HepG2 (cell line): ENCODE data around the gene TLCD1. TPM values are rescaled to one million over a fixed set of nuclear protein-coding genes. Genes with fewer than 3 reads are reported as not detected.

Source experiments
- ARID2 ChIP-seq: sonication (generic); formaldehyde crosslinking; IDR thresholded peaks from 2 replicates; pipeline ENCODE4 v1.8.1; 2022; ENCODE audit warnings: mild to moderate bottlenecking, missing genetic modification reagents, borderline replicate concordance
- ATF1 ChIP-seq: IDR thresholded peaks from 2 replicates; pipeline ENCODE4 v1.6.1; 2016; ENCODE audit warnings: mild to moderate bottlenecking, control low read depth
- DNMT3B ChIP-seq: conservative IDR thresholded peaks from 2 replicates; pipeline ENCODE4 v1.6.1; 2016; ENCODE audit warnings: missing biosample characterization, control low read depth
- ELF1 ChIP-seq: sonication (generic); formaldehyde crosslinking; IDR thresholded peaks from 2 replicates; pipeline ENCODE4 v1.4.0; 2020; ENCODE audit warnings: missing genetic modification reagents
- GATAD1 ChIP-seq: IDR thresholded peaks from 2 replicates; pipeline ENCODE4 v1.6.1; 2016; ENCODE audit warnings: missing genetic modification reagents, missing compliant biosample characterization
- GTF3A ChIP-seq: sonication (generic); formaldehyde crosslinking; conservative IDR thresholded peaks from 2 replicates; pipeline ENCODE4 v1.4.0; 2020; ENCODE audit warnings: mild to moderate bottlenecking, missing genetic modification reagents
- KLF12 ChIP-seq: sonication (generic); formaldehyde crosslinking; IDR thresholded peaks from 2 replicates; pipeline ENCODE4 v1.4.0; 2020; ENCODE audit warnings: missing genetic modification reagents, borderline replicate concordance
- MAFG ChIP-seq: sonication (generic); formaldehyde crosslinking; IDR thresholded peaks from 2 replicates; pipeline ENCODE4 v1.5.1; 2020; ENCODE audit warnings: mild to moderate bottlenecking, missing genetic modification reagents
- MIER2 ChIP-seq: IDR thresholded peaks from 2 replicates; pipeline ENCODE4 v1.6.1; 2016; ENCODE audit warnings: missing biosample characterization, missing genetic modification reagents
- TGIF2 ChIP-seq: IDR thresholded peaks from 2 replicates; pipeline ENCODE4 v1.6.1; 2016; ENCODE audit warnings: control low read depth, missing compliant biosample characterization
- ZNF20 ChIP-seq: sonication (generic); formaldehyde crosslinking; IDR thresholded peaks from 2 replicates; pipeline ENCODE4 v1.4.0; 2020; ENCODE audit warnings: mild to moderate bottlenecking, moderate library complexity, missing genetic modification reagents
- ZNF253 ChIP-seq: sonication (generic); formaldehyde crosslinking; IDR thresholded peaks from 2 replicates; pipeline ENCODE4 v1.8.0; 2022; ENCODE audit warnings: mild to moderate bottlenecking, missing genetic modification reagents, borderline replicate concordance
- ZSCAN29 ChIP-seq: sonication (generic); formaldehyde crosslinking; conservative IDR thresholded peaks from 2 replicates; pipeline ENCODE4 v1.4.0; 2020; ENCODE audit warnings: mild to moderate bottlenecking, missing genetic modification reagents
- polyA plus RNA-seq, 8 experiments: library from polyadenylated mRNA; depleted of rRNA in 3 of 8; stranded (reverse) in 7 of 8; unstranded in 1 of 8; fragments of >200 nt; fragmentation: Illumina TruSeq in 4 of 8; extraction: Trizol in 4 of 8; gene quantifications; 2 replicates each; pipeline versions ENCODE4 v1.2.1 to v1.2.3, GENCODE V29; 2011 to 2016; ENCODE audit warnings: low read depth in 4 of 8, missing spikeins in 1 of 8, mixed read lengths in 1 of 8; ENCODE audit not compliant: insufficient read depth in 1 of 8
- total RNA-seq, 5 experiments: library from RNA; depleted of rRNA; stranded (reverse); fragments of >200 nt; fragmentation: Illumina TruSeq; extraction: Trizol; gene quantifications; 2 replicates each; pipeline ENCODE4 v1.2.3, GENCODE V29; 2016; ENCODE audit warnings: low read depth in 1 of 5
- TF ChIP-seq, protein P1 (sequence below): conservative IDR thresholded peaks from 2 replicates; pipeline ENCODE4 v1.6.1; 2018; ENCODE audit warnings: missing genetic modification reagents
- TF ChIP-seq, protein P2 (sequence below): sonication (generic); formaldehyde crosslinking; IDR thresholded peaks from 2 replicates; pipeline ENCODE4 v1.5.0; 2020; ENCODE audit warnings: missing genetic modification reagents
- TF ChIP-seq, protein P3 (sequence below): sonication (generic); formaldehyde crosslinking; IDR thresholded peaks from 2 replicates; pipeline ENCODE4 v1.8.1; 2023; ENCODE audit warnings: missing genetic modification reagents, inconsistent platforms, borderline replicate concordance
- TF ChIP-seq, protein P4 (sequence below): sonication (generic); formaldehyde crosslinking; conservative IDR thresholded peaks from 2 replicates; pipeline ENCODE4 v1.8.0; 2022; ENCODE audit warnings: mild to moderate bottlenecking, moderate library complexity, missing genetic modification reagents
- TF ChIP-seq, protein P5 (sequence below): sonication (generic); formaldehyde crosslinking; IDR thresholded peaks from 2 replicates; pipeline ENCODE4 v1.8.1; 2023; ENCODE audit warnings: mild to moderate bottlenecking, inconsistent platforms, moderate library complexity, missing genetic modification reagents, borderline replicate concordance
- TF ChIP-seq, protein P6 (sequence below): sonication (generic); formaldehyde crosslinking; IDR thresholded peaks from 2 replicates; pipeline ENCODE4 v1.4.0; 2020; ENCODE audit warnings: missing genetic modification reagents, borderline replicate concordance
- TF ChIP-seq, protein P7 (sequence below): sonication (generic); formaldehyde crosslinking; IDR thresholded peaks from 2 replicates; pipeline ENCODE4 v1.5.1; 2020; ENCODE audit warnings: missing genetic modification reagents, mild to moderate bottlenecking, borderline replicate concordance

Gene TLCD1
- total and polyA plus RNA-seq, 2 of the 13 experiments (the other 11 are each of a cell fraction or from before 2014, with no cell fraction given), result 14.9 to 19.6 TPM

DNA sequence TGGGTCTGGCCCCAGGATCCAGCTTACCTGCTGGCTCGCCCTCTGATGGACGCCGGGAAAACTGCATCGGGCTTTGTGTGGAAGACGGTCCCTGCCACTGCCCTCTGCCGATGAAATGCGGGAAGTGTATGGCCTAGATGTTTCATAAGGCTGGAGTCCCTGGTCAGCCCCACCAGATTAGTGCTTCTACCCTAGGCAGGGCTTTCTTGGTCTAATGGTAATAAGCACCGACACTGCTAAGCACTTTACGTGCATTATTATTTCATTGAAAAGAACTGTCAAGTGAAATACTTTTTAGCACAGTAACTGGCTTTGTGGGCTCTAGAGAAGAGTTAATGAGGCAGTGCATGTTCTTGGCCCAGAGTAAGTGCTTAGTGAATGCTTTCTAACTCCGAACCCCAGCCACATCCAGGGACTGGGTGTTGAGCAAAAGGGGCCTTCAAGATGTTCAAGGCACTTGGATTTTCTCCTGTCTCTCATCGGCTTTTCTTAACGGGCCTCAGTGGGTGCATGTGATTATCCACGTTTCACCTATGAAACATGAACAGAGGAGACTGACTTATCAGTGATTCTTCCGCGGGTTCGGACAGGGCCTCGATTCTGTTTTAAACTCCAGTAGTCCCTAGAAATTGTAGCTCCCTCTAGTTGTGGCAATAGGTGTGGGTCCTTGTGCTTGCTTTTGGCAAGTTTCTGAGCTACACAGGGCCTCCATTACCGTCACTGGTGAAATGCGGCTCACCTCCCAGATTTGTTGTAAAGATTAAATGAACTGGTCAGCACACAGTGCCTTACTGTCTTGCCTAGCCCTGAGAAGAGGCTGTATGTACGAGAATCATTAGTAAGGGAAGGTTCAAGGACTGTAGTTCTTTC lies 24.4 kb upstream of the TLCD1 start (continued):
- TF ChIP-seq ZNF253 (no peak), GTF3A (CRISPR knock-in tag) (no peak), MIER2 (CRISPR knock-in tag) (peak; percentile 54; the same call in 1 of the 2 replicates), MAFG (no peak), ZNF20 (CRISPR knock-in tag) (no peak), TGIF2 (CRISPR knock-in tag) (no peak), ZSCAN29 (CRISPR knock-in tag) (no peak), KLF12 (no peak), DNMT3B (CRISPR knock-in tag) (no peak), GATAD1 (CRISPR knock-in tag) (peak; percentile 63), ELF1 (CRISPR knock-in tag) (peak; percentile 43), ATF1 (no peak), ARID2 (CRISPR knock-in tag) (no peak)
- TF ChIP-seq, protein P1, sequence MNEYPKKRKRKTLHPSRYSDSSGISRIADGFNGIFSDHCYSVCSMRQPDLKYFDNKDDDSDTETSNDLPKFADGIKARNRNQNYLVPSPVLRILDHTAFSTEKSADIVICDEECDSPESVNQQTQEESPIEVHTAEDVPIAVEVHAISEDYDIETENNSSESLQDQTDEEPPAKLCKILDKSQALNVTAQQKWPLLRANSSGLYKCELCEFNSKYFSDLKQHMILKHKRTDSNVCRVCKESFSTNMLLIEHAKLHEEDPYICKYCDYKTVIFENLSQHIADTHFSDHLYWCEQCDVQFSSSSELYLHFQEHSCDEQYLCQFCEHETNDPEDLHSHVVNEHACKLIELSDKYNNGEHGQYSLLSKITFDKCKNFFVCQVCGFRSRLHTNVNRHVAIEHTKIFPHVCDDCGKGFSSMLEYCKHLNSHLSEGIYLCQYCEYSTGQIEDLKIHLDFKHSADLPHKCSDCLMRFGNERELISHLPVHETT, result no peak
- TF ChIP-seq, protein P2, sequence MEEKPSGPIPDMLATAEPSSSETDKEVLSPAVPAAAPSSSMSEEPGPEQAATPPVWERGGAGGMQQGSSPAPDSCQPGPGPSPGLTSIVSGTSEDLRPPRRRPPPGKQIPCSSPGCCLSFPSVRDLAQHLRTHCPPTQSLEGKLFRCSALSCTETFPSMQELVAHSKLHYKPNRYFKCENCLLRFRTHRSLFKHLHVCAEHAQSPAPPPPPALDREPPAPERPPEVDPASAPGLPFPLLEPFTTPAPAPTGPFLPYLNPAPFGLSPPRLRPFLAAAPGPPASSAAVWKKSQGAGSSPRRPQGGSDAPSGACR, result no peak
- TF ChIP-seq, protein P3, sequence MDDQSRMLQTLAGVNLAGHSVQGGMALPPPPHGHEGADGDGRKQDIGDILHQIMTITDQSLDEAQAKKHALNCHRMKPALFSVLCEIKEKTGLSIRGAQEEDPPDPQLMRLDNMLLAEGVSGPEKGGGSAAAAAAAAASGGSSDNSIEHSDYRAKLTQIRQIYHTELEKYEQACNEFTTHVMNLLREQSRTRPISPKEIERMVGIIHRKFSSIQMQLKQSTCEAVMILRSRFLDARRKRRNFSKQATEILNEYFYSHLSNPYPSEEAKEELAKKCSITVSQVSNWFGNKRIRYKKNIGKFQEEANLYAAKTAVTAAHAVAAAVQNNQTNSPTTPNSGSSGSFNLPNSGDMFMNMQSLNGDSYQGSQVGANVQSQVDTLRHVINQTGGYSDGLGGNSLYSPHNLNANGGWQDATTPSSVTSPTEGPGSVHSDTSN (CRISPR knock-in tag), result no peak
- TF ChIP-seq, protein P4, sequence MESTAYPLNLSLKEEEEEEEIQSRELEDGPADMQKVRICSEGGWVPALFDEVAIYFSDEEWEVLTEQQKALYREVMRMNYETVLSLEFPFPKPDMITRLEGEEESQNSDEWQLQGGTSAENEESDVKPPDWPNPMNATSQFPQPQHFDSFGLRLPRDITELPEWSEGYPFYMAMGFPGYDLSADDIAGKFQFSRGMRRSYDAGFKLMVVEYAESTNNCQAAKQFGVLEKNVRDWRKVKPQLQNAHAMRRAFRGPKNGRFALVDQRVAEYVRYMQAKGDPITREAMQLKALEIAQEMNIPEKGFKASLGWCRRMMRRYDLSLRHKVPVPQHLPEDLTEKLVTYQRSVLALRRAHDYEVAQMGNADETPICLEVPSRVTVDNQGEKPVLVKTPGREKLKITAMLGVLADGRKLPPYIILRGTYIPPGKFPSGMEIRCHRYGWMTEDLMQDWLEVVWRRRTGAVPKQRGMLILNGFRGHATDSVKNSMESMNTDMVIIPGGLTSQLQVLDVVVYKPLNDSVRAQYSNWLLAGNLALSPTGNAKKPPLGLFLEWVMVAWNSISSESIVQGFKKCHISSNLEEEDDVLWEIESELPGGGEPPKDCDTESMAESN, result peak; percentile 66
- TF ChIP-seq, protein P5, sequence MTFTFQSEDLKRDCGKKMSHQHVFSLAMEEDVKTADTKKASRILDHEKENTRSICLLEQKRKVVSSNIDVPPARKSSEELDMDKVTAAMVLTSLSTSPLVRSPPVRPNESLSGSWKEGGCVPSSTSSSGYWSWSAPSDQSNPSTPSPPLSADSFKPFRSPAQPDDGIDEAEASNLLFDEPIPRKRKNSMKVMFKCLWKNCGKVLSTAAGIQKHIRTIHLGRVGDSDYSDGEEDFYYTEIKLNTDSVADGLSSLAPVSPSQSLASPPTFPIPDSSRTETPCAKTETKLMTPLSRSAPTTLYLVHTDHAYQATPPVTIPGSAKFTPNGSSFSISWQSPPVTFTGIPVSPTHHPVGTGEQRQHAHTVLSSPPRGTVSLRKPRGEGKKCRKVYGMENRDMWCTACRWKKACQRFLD (CRISPR knock-in tag), result no peak
- TF ChIP-seq, protein P6, sequence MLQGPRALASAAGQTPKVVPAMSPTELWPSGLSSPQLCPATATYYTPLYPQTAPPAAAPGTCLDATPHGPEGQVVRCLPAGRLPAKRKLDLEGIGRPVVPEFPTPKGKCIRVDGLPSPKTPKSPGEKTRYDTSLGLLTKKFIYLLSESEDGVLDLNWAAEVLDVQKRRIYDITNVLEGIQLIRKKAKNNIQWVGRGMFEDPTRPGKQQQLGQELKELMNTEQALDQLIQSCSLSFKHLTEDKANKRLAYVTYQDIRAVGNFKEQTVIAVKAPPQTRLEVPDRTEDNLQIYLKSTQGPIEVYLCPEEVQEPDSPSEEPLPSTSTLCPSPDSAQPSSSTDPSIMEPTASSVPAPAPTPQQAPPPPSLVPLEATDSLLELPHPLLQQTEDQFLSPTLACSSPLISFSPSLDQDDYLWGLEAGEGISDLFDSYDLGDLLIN, result no peak
- TF ChIP-seq, protein P7, sequence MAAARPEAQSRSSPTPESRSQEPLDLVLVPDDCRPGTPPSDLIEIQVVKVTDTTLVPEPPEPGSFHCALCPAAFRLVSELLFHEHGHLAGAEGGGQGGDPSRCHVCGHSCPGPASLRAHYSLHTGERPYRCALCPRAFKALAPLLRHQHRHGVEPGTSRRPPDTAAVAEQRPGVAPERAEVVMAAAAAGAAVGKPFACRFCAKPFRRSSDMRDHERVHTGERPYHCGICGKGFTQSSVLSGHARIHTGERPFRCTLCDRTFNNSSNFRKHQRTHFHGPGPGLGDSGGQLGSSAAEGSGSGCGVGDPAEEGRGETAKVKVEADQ (CRISPR knock-in tag), result no peak
